Thoracic aorta (tissue), 2 donors: Measurements from ENCODE around the gene GPATCH4. TPM values are rescaled to one million over a fixed set of nuclear protein-coding genes. Genes with fewer than 3 reads are reported as not detected.

Experiments used
- ATAC-seq: fragments of 150-250 bp; one replicate; pipeline ENCODE4 v1.8.0; 2017; ENCODE audit warnings: low read depth; ENCODE audit not compliant: insufficient number of reproducible peaks, low FRiP score
- DNase-seq: peaks from one replicate; pipeline ENCODE4 v3.0.0-alpha.2; 2020; ENCODE audit warnings: low spot score
- H3K27ac ChIP-seq, 2 donors: fragments of 200-600 bp; sonication (generic); 1 replicate in 1 of 2; 2 replicates in 1 of 2; pipeline ENCODE4 v1.5.1; 2016; ENCODE audit warnings: mild to moderate bottlenecking in 2 of 2, moderate library complexity in 2 of 2
- H3K27me3 ChIP-seq: fragments of 200-600 bp; sonication (generic); replicated peaks from 2 replicates; pipeline ENCODE4 v1.6.0; 2016; ENCODE audit warnings: mild to moderate bottlenecking; ENCODE audit not compliant: insufficient read depth
- H3K36me3 ChIP-seq: fragments of 200-600 bp; sonication (generic); one replicate; pipeline ENCODE4 v1.5.1; 2016
- H3K4me1 ChIP-seq, 2 donors: fragments of 200-600 bp; sonication (generic); 1 replicate in 1 of 2; 2 replicates in 1 of 2; pipeline versions ENCODE4 v1.5.1 to v1.6.0; 2016; ENCODE audit warnings: low read depth in 2 of 2, mild to moderate bottlenecking in 1 of 2; ENCODE audit not compliant: control insufficient read depth in 1 of 2
- H3K4me3 ChIP-seq: fragments of 200-600 bp; sonication (generic); 2 replicates; pipeline ENCODE4 v1.5.1; 2016; ENCODE audit warnings: mild to moderate bottlenecking
- H3K9me3 ChIP-seq: fragments of 200-600 bp; sonication (generic); 2 replicates; pipeline ENCODE4 v1.5.1; 2016
- total RNA-seq, 2 donors: library from RNA; depleted of rRNA; stranded (reverse); fragments of >200 nt; gene quantifications; one replicate each; pipeline versions ENCODE4 v1.1.0 to v1.2.3, GENCODE V29; 2016
- TF ChIP-seq, protein P1 (sequence below): fragments of 200-600 bp; sonication (generic); IDR thresholded peaks from one replicate; pipeline ENCODE4 v1.5.1; 2019; ENCODE audit warnings: antibody characterized with exemption

Gene GPATCH4
- total RNA-seq, 2 donors from 2014 or later, result 8.1 to 69.3 TPM

GRCh38 chr1:156550346-156550745 is 50.9 kb downstream of the GPATCH4 start:
- DNase-seq (no peak), ATAC-seq (no peak)
- Histone ChIP-seq H3K4me1 (no peaks in the 10 kb centered on the region), H3K27me3 (no peaks in the 10 kb centered on the region), H3K36me3 (no peaks in the 10 kb centered on the region), H3K4me3 (no peak overlapping the region), H3K27ac (no peak overlapping the region), H3K9me3 (no peaks in the 10 kb centered on the region)
- TF ChIP-seq, protein P1, sequence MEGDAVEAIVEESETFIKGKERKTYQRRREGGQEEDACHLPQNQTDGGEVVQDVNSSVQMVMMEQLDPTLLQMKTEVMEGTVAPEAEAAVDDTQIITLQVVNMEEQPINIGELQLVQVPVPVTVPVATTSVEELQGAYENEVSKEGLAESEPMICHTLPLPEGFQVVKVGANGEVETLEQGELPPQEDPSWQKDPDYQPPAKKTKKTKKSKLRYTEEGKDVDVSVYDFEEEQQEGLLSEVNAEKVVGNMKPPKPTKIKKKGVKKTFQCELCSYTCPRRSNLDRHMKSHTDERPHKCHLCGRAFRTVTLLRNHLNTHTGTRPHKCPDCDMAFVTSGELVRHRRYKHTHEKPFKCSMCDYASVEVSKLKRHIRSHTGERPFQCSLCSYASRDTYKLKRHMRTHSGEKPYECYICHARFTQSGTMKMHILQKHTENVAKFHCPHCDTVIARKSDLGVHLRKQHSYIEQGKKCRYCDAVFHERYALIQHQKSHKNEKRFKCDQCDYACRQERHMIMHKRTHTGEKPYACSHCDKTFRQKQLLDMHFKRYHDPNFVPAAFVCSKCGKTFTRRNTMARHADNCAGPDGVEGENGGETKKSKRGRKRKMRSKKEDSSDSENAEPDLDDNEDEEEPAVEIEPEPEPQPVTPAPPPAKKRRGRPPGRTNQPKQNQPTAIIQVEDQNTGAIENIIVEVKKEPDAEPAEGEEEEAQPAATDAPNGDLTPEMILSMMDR, result no peak

DNA sequence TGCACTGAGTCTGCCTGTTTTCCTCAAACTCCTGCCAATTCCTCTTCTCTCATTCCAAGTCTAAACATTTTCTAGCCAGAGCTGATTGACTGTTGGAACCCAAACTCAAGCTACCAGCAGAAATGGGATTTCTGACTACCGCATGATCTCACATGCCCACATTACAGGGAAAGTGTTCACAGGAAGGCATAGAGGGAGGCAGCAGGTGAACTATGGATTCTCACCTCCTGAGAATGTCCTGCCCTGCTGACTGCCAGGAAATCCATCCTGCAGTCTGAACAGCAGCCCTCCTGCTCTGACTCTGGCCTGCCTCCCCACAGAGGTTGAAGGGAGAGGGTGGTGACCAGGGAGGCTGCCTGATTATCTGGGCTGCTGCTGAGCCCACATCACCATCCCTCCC is 51.4 kb downstream of the GPATCH4 start:
- TF ChIP-seq, protein P1, result no peak
- Histone ChIP-seq H3K27ac (no peak overlapping the region), H3K4me3 (no peak overlapping the region), H3K36me3 (no peaks in the 10 kb centered on the region), H3K9me3 (no peaks in the 10 kb centered on the region), H3K4me1 (no peaks in the 10 kb centered on the region), H3K27me3 (no peaks in the 10 kb centered on the region)
- ATAC-seq (no peak), DNase-seq (no peak)

- DNase-seq, result no peak
- no peaks in the 10 kb centered on the region for H3K9me3 ChIP-seq
- no peak for ATAC-seq
- no peaks in the 10 kb centered on the region for H3K4me1 ChIP-seq
- no peaks in the 10 kb centered on the region for H3K36me3 ChIP-seq
- TF ChIP-seq, protein P1, result no peak
- H3K4me3 ChIP-seq, result no peak overlapping the region
- no peaks in the 10 kb centered on the region for H3K27me3 ChIP-seq
- no peak overlapping the region for H3K27ac ChIP-seq
These were observed 51.9 kb downstream of the GPATCH4 start for GRCh38 chr1:156549390-156549789.

DNA sequence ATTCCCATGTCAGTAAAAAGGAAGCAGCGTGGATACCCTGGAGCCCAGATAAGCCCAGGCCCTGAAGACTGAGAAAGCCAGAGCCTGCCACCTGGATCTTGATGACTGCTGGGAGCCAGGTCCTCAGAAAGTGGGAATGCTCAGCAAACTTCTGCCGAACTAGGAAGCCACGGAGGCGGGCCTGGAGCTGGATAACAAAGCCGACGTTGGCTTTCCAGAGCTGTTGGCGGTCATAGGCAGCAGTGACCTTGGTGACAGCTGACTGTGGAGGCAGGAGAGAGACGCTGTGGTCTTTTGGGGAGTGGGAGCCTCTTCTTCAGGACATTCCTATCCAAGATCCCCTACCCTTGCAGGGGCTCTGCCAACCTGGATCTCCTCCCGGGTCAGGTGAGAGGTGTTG is 53.3 kb downstream of the GPATCH4 start:
- Histone ChIP-seq H3K36me3 (no peaks in the 10 kb centered on the region), H3K4me1 (no peaks in the 10 kb centered on the region), H3K27ac (no peak overlapping the region), H3K4me3 (no peak overlapping the region), H3K9me3 (no peaks in the 10 kb centered on the region), H3K27me3 (no peaks in the 10 kb centered on the region)
- DNase-seq, result no peak
- no peak for ATAC-seq
- TF ChIP-seq, protein P1, result no peak

DNA sequence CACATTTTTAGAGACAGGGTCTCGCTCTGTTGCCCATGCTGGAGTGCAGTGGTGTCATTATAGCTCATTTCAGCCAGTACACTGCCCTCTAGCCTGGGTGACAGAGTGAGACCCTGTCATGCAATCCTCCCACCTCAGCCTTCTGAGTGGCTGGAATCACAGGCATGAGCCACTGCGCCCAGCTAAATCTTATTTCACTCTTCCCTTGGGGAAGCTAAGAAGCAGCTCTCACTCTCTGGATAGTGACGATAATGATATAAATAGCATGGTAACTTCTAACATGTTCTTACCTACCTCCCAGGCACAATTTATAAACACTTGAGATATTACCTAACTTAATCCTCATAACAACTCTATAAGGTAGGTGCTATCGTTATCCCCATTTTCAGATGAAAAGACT is 53.8 kb downstream of the GPATCH4 start:
- ATAC-seq, result no peak
- no peak overlapping the region for H3K4me3 ChIP-seq
- no peaks in the 10 kb centered on the region for H3K27me3 ChIP-seq
- H3K27ac ChIP-seq, result no peak overlapping the region
- TF ChIP-seq, protein P1, result no peak
- DNase-seq, result no peak
- H3K9me3 ChIP-seq, result no peaks in the 10 kb centered on the region
- no peaks in the 10 kb centered on the region for H3K36me3 ChIP-seq
- H3K4me1 ChIP-seq, result no peaks in the 10 kb centered on the region
